HEK293 (cell line): ENCODE measurements around the gene SLC8A3.

Experiments used
- CTCF ChIA-PET: fragments of 350-600 bp; formaldehyde crosslinking; extraction: SDS; loops from one replicate; lab custom pipeline; 2021; ENCODE audit warnings: antibody characterized with exemption; lab: Yijun Ruan, JAX
- POLR2A ChIA-PET: fragments of 300-600 bp; formaldehyde crosslinking; extraction: SDS; loops from one replicate; lab custom pipeline; 2020; ENCODE audit warnings: antibody characterized with exemption, inconsistent platforms; lab: Yijun Ruan, JAX
- H3K27ac ChIP-seq: fragments of 200-500 bp; sonication (Bioruptor generic); 2 replicates; pipeline ENCODE4 v1.5.1; 2014; ENCODE audit warnings: low read depth, low read length, control low read depth, inconsistent platforms; ENCODE audit errors: extremely low read depth
- H3K36me3 ChIP-seq, 2 experiments: fragments of 200-500 bp in 1 of 2; sonication (Bioruptor generic) in 1 of 2; 1 replicate in 1 of 2; 2 replicates in 1 of 2; pipeline ENCODE4 v1.5.1; 2014 to 2017; ENCODE audit warnings: inconsistent platforms in 2 of 2, low read length in 2 of 2; ENCODE audit not compliant: control insufficient read depth in 2 of 2, insufficient read depth in 1 of 2
- H3K4me1 ChIP-seq: fragments of 200-500 bp; sonication (Bioruptor generic); 2 replicates; pipeline ENCODE4 v1.5.1; 2014; ENCODE audit warnings: mild to moderate bottlenecking, low read length, inconsistent platforms; ENCODE audit not compliant: control insufficient read depth, insufficient read depth
- H3K4me3 ChIP-seq: 2 replicates; pipeline ENCODE4 v1.5.1; 2011; ENCODE audit warnings: low read depth, mild to moderate bottlenecking, control low read depth, low read length, moderate library complexity
- H3K9me3 ChIP-seq: fragments of 200-500 bp; sonication (Bioruptor generic); 2 replicates; pipeline ENCODE4 v1.5.1; 2014; ENCODE audit warnings: low read depth, low read length, inconsistent platforms; ENCODE audit not compliant: control insufficient read depth, insufficient read depth
- BCL6B ChIP-seq: fragments of 450-650 bp; formaldehyde crosslinking; IDR thresholded peaks from 2 replicates; pipeline ENCODE4 v1.5.1; 2017; ENCODE audit warnings: missing biosample characterization, missing genetic modification characterization
- EGR2 ChIP-seq: fragments of 450-650 bp; formaldehyde crosslinking; IDR thresholded peaks from 2 replicates; pipeline ENCODE4 v1.5.1; 2016; ENCODE audit warnings: low read depth, missing biosample characterization, missing genetic modification characterization
- ELK4 ChIP-seq: IDR thresholded peaks from 2 replicates; pipeline ENCODE4 v1.6.1; 2011; ENCODE audit warnings: mild to moderate bottlenecking, low read depth, low read length, borderline replicate concordance
- KLF16 ChIP-seq: fragments of 450-650 bp; formaldehyde crosslinking; IDR thresholded peaks from 2 replicates; pipeline ENCODE4 v1.5.1; 2017; ENCODE audit warnings: missing biosample characterization, missing genetic modification characterization
- KLF9 ChIP-seq: fragments of 450-650 bp; formaldehyde crosslinking; IDR thresholded peaks from 2 replicates; pipeline ENCODE4 v1.5.1; 2016; ENCODE audit warnings: missing biosample characterization, missing genetic modification characterization, low read depth
- PRDM1 ChIP-seq: fragments of 450-650 bp; formaldehyde crosslinking; IDR thresholded peaks from 2 replicates; pipeline ENCODE4; 2016; ENCODE audit warnings: missing biosample characterization, missing genetic modification characterization
- PRDM2 ChIP-seq: fragments of 450-650 bp; formaldehyde crosslinking; IDR thresholded peaks from 2 replicates; pipeline ENCODE4 v1.5.1; 2016; ENCODE audit warnings: missing biosample characterization, missing genetic modification characterization, borderline replicate concordance
- PRDM4 ChIP-seq: fragments of 450-650 bp; formaldehyde crosslinking; IDR thresholded peaks from 2 replicates; pipeline ENCODE4 v1.5.1; 2017; ENCODE audit warnings: missing biosample characterization, missing genetic modification characterization
- TRIM28 ChIP-seq: IDR thresholded peaks from 2 replicates; pipeline ENCODE4 v1.6.1; 2011; ENCODE audit warnings: low read length, control low read depth, borderline replicate concordance
- ZBTB8A ChIP-seq: fragments of 450-650 bp; formaldehyde crosslinking; IDR thresholded peaks from 2 replicates; pipeline ENCODE4 v1.5.1; 2016; ENCODE audit warnings: missing biosample characterization, missing genetic modification characterization
- ZFP3 ChIP-seq: fragments of 450-650 bp; formaldehyde crosslinking; IDR thresholded peaks from 2 replicates; pipeline ENCODE4 v1.5.1; 2016; ENCODE audit warnings: low read depth, missing biosample characterization, missing genetic modification characterization
- ZNF10 ChIP-seq: fragments of 450-650 bp; formaldehyde crosslinking; IDR thresholded peaks from 2 replicates; pipeline ENCODE4 v1.5.1; 2017; ENCODE audit warnings: missing biosample characterization, missing genetic modification characterization
- ZNF202 ChIP-seq: fragments of 450-650 bp; formaldehyde crosslinking; IDR thresholded peaks from 2 replicates; pipeline ENCODE4 v1.5.1; 2016; ENCODE audit warnings: missing biosample characterization, missing genetic modification characterization, borderline replicate concordance
- ZNF211 ChIP-seq: fragments of 450-650 bp; formaldehyde crosslinking; IDR thresholded peaks from 2 replicates; pipeline ENCODE4 v1.5.1; 2016; ENCODE audit warnings: low read depth, missing biosample characterization, missing genetic modification characterization
- ZNF223 ChIP-seq: fragments of 450-650 bp; formaldehyde crosslinking; IDR thresholded peaks from 2 replicates; pipeline ENCODE4 v1.5.1; 2016; ENCODE audit warnings: missing biosample characterization, missing genetic modification characterization
- ZNF423 ChIP-seq: fragments of 450-650 bp; formaldehyde crosslinking; IDR thresholded peaks from 2 replicates; pipeline ENCODE4 v1.5.1; 2016; ENCODE audit warnings: missing biosample characterization, missing genetic modification characterization
- ZNF513 ChIP-seq: fragments of 450-650 bp; IDR thresholded peaks from 2 replicates; pipeline ENCODE4 v1.5.1; 2018; ENCODE audit warnings: missing biosample characterization, missing genetic modification characterization
- ZNF600 ChIP-seq: fragments of 450-650 bp; formaldehyde crosslinking; IDR thresholded peaks from 2 replicates; pipeline ENCODE4 v1.5.1; 2016; ENCODE audit warnings: missing biosample characterization, missing genetic modification characterization
- ZNF621 ChIP-seq: fragments of 450-650 bp; formaldehyde crosslinking; IDR thresholded peaks from 2 replicates; pipeline ENCODE4 v1.5.1; 2017; ENCODE audit warnings: missing biosample characterization, missing genetic modification characterization
- ZNF623 ChIP-seq: fragments of 450-650 bp; formaldehyde crosslinking; IDR thresholded peaks from 2 replicates; pipeline ENCODE4 v1.5.1; 2016; ENCODE audit warnings: missing biosample characterization, missing genetic modification characterization
- ZNF747 ChIP-seq: fragments of 450-650 bp; formaldehyde crosslinking; IDR thresholded peaks from 2 replicates; pipeline ENCODE4 v1.5.1; 2016; ENCODE audit warnings: missing biosample characterization, missing genetic modification characterization
- ZNF76 ChIP-seq: fragments of 450-650 bp; formaldehyde crosslinking; IDR thresholded peaks from 2 replicates; pipeline ENCODE4; 2016; ENCODE audit warnings: low read depth, missing biosample characterization, missing genetic modification characterization, borderline replicate concordance

SLC8A3 gene

GRCh38 chr14:70006699-70007098 is 182.1 kb downstream of the SLC8A3 start (continued):
- no peak for TF ChIP-seq BCL6B (tag by site-specific recombination)
- TF ChIP-seq ZNF223 = no peak
- no peak for TF ChIP-seq ZFP3 (tag by site-specific recombination)

GRCh38 chr14:70005281-70005805 is 183.4 kb downstream of the SLC8A3 start:
- Histone ChIP-seq H3K36me3 (no peaks in the 10 kb centered on the region), H3K4me1 (peaks cover 32% of the 10 kb centered on the region), H3K4me3 (no peak overlapping the region), H3K9me3 (no peaks in the 10 kb centered on the region), H3K27ac (no peak overlapping the region)
- POLR2A ChIA-PET = no interaction called here
- CTCF ChIA-PET = interaction anchor here (0.9 to 1.2 kb wide), 2 partner anchors 8 to 10 kb away, joined by 4 to 5 read pairs; no protein-coding TSS in a partner anchor
- TF ChIP-seq EGR2 (no peak), ZNF513 (tag by site-specific recombination) (no peak), KLF16 (tag by site-specific recombination) (no peak), KLF9 (no peak), ZNF600 (tag by site-specific recombination) (no peak), PRDM4 (tag by site-specific recombination) (no peak), ZNF623 (tag by site-specific recombination) (no peak), ZNF202 (tag by site-specific recombination) (no peak), ZNF211 (tag by site-specific recombination) (no peak), PRDM2 (tag by site-specific recombination) (no peak), ZNF76 (tag by site-specific recombination) (no peak), ELK4 (no peak), TRIM28 (no peak), ZBTB8A (tag by site-specific recombination) (no peak), ZNF10 (no peak), ZNF747 (tag by site-specific recombination) (no peak), PRDM1 (tag by site-specific recombination) (no peak), ZNF423 (tag by site-specific recombination) (no peak), ZNF621 (tag by site-specific recombination) (no peak)
